Measurements from ENCODE around the gene DRC7.

DRC7 gene

GRCh38 chr16:57675741-57676551 is 18.7 kb upstream of the DRC7 start:
- no peak for DNase-seq (ENCODE audit: low spot score)

GRCh38 chr16:57676553-57677085 is 18.0 kb upstream of the DRC7 start:
- no peak for DNase-seq (ENCODE audit: low spot score)

GRCh38 chr16:57677622-57678369 is 16.8 kb upstream of the DRC7 start:
- no peak for DNase-seq (ENCODE audit: low spot score)

- DNase-seq (ENCODE audit: low spot score), result no peak
Measured at GRCh38 chr16:57679016-57679415, 15.6 kb upstream of the DRC7 start.

GRCh38 chr16:57679767-57680482 is 14.7 kb upstream of the DRC7 start:
- DNase-seq (ENCODE audit: low spot score), result no peak

GRCh38 chr16:57680842-57681375 is 13.7 kb upstream of the DRC7 start:
- DNase-seq (ENCODE audit: low spot score), result no peak

GRCh38 chr16:57681950-57682728 is 12.5 kb upstream of the DRC7 start:
- DNase-seq (ENCODE audit: low spot score), result no peak

GRCh38 chr16:57682809-57683635 is 11.6 kb upstream of the DRC7 start:
- no peak for DNase-seq (ENCODE audit: low spot score)

- no peak for DNase-seq (ENCODE audit: low spot score)
Measured at GRCh38 chr16:57683636-57684545, 10.7 kb upstream of the DRC7 start.

- no peak for DNase-seq (ENCODE audit: low spot score)
Measured at GRCh38 chr16:57684626-57685358, 9.8 kb upstream of the DRC7 start.

- no peak for DNase-seq (ENCODE audit: low spot score)
Measured at GRCh38 chr16:57685633-57686032, 9.0 kb upstream of the DRC7 start.

GRCh38 chr16:57686577-57686976 is 8.0 kb upstream of the DRC7 start:
- DNase-seq (ENCODE audit: low spot score), result no peak

GRCh38 chr16:57687363-57687929 is 7.2 kb upstream of the DRC7 start:
- no peak for DNase-seq (ENCODE audit: low spot score)

GRCh38 chr16:57688487-57688986 is 6.1 kb upstream of the DRC7 start:
- DNase-seq (ENCODE audit: low spot score), result no peak

- DNase-seq (ENCODE audit: low spot score), result no peak
Measured at GRCh38 chr16:57688987-57689761, 5.4 kb upstream of the DRC7 start.

GRCh38 chr16:57689762-57690558 is 4.6 kb upstream of the DRC7 start:
- no peak for DNase-seq (ENCODE audit: low spot score)

Data from pons (tissue), 1 donor.